GM21576 (cell line): Measurements from ENCODE around the gene DCAF16.
A peak's percentile ranks its signal among the peaks of the same experiment; 100 is the strongest.
"Not testable (repeated sequence)": the region's sequence is repeated elsewhere in the genome, so short reads cannot be mapped to it uniquely, and the experiment has no call there.

Source experiments
- ATAC-seq: cut with Tn5 transposase; IDR thresholded peaks from one replicate; pipeline ENCODE4 v1.9.1; 2021; ENCODE audit warnings: mild to moderate bottlenecking, moderate library complexity; ENCODE audit not compliant: unreplicated experiment

DCAF16 gene

GRCh38 chr4:17810260-17811077 is at the start of gene DCAF16, which contains the start of gene NCAPG:
DCAF16 (minus strand) TSS chr4:17810757; CDS start chr4:17804141, 6,616 bp downstream.
NCAPG (plus strand) TSS chr4:17810979; CDS start chr4:17811078, 99 bp downstream.
- peak; percentile 87 for ATAC-seq

DNA sequence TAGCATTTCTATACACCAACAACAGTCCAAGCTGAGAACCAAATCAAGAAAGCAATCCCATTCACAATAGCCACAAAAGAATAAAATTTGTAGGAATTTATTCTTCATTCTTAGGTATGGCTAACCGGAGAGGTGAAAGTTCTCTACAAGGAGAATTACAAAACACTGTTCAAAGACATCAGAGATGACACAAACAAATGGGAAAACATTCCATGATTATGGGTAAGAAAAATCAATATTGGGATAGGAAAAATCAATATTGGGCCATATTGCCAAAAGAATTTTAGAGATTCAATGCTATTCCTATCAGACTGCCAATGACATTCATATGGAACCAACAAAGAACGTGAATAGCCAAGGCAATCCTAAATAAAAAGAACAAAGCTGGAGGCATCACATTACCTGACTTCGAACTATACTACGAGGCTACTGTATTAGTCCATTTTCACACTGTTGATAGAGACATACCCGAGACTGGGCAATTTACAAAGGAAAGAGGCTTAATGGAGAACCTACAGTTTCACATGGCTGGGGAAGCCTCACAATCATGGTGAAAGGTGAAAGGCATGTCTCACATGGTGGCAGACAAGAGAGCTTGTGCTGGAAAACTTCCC is 49.3 kb upstream of the DCAF16 start:
- no peak for ATAC-seq

- no peak for ATAC-seq
Measured at GRCh38 chr4:17854036-17854435, 43.5 kb upstream of the DCAF16 start.

- no peak for ATAC-seq
Measured at GRCh38 chr4:17851959-17852358, 41.4 kb upstream of the DCAF16 start.

GRCh38 chr4:17850295-17850694 is 39.7 kb upstream of the DCAF16 start:
- ATAC-seq: not testable (repeated sequence)

GRCh38 chr4:17846266-17846665 is 35.7 kb upstream of the DCAF16 start:
- ATAC-seq: no peak

- no peak for ATAC-seq
Measured at GRCh38 chr4:17823871-17824669, 13.5 kb upstream of the DCAF16 start.

DNA sequence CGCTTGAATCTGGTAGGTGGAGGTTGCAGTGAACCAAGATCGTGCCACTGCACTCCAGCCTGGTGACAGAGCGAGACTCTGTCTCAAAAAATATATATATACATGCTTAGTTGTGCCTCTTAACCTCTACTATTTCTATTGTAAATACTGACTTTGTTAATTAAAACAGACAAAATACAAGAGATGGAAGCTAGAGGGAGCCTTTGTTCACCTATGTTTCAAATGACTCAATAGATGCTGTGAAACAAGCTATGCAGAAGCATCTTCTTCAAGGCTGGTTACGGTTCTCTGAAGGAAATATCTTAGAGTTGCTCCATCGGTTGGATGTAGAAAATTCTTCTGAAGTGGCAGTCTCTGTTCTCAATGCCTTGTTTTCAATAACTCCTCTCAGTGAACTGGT is 6.5 kb upstream of the DCAF16 start:
- ATAC-seq: peak; percentile 89

- no peak for ATAC-seq
Measured at GRCh38 chr4:17816142-17816541, 5.6 kb upstream of the DCAF16 start.

GRCh38 chr4:17814140-17814539 is 3.6 kb upstream of the DCAF16 start:
- ATAC-seq: no peak

GRCh38 chr4:17812801-17813200 is 2.2 kb upstream of the DCAF16 start:
- no peak for ATAC-seq

DNA sequence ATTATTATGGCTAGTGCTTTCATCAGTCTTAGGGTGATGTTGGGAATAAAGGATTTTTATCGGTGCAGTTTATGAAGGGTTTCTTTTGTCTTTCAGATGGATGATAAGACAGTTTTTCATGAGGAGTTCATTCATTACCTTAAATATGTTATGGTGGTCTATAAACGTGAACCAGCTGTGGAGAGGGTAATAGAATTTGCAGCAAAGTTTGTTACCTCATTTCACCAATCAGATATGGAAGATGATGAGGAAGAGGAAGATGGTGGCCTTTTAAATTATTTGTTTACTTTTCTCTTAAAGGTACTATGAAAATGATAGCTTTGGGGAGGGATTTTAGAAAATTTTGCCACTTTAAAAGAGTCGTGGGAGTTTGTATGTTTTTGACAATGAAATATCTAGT is 1.6 kb upstream of the DCAF16 start:
- ATAC-seq: no peak

DNA sequence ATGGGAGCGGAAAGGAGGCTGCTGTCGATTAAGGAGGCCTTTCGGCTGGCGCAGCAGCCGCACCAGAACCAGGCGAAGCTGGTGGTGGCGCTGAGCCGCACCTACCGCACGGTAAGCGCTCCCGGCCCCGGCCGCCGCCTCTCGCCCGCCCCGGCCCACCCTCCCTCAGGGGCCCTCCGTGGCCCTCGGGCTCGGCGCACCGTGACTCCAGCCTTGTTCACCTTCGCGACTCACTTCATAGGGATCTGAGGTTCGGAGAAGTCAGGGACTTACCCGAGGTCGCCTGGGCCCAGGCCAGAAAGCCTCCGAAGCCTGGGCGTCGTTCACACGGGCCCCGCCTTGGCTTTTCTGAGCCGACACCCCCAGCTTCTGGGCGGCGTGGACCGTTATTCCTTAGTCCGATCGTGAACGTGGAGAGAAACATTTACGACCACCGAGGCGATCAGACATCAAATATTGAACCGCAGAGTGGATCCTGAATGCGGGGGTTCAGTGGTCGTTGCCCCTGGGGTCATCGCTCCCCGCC is 584 bp upstream of the DCAF16 start:
- peak; percentile 24 for ATAC-seq

DNA sequence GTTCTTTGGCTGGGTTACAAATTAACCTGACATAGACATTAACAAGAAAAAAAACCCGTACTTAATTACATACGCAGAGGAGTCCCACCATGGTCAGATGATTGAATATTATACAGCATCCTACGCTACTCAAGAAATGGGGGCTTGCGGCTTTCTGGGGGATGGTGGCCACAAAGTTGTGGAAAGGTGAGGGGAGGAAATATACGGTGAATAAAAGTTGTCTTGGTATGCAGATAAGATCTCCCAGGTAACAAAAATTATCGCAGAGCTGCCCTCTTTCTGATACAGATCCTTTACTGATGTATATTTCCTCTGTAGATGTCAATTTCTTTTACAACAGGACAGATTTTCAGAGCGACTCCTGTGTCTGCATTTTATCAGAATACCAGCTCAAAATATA is 890 bp downstream of the DCAF16 start:
- no peak for ATAC-seq

- ATAC-seq: no peak
Measured at GRCh38 chr4:17807446-17807845, 3.1 kb downstream of the DCAF16 start.

- ATAC-seq: no peak
Measured at GRCh38 chr4:17805580-17806155, 4.9 kb downstream of the DCAF16 start.

DNA sequence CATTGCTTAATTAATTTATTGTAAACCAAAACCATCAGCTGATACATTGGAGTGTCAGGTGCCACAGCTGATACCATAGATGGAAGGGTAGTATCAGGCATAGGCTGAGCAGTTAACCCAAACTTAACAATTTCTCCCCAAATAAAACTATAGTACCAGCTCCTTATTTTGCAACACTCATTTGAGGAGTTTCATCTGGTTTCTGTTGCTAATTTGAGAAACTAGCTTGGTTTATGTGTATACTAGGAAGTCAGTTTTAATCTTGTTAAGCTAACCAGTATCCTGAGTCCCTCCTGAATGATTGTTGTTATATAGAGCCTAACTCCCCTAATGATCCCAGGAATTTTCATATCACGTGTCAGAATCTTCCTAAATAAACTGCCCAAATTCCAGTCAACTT is 12.7 kb downstream of the DCAF16 start:
- ATAC-seq: no peak

DNA sequence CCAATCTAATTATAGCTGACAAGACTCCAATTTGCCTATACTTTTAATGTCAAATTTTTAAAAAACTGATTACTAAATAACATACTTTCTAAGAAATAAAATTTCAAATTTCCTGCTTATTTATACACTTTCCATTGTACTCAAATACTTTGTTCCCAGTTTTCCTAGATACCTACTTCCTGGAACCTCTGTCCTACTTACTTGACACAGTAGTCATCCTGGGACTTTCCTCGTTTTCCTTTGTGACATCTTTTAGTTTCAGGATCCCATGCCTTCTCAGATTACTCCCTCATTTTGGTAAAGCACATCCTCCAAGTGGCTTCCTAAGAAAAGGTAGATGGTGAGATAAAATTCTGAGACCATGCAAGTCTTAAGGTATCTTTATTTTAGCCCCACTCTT is 15.8 kb downstream of the DCAF16 start:
- ATAC-seq: no peak

DNA sequence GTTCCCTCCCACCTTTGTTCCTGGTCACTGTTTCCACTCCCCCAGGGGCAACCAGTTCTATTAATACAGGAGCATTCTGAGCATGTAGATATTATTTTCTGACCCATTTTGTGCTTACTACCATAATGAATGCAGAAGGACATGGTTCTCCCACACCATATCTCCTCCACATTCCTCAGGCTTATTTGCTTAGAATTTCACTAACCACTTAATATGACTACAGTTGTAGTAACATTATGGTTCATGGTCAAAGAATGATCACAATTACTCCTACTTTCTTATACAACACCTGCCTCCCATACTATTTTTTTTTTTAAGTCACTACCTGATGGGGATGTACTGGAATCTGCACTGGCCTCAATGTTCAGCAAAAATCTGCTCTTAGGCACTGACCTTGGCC is 21.6 kb downstream of the DCAF16 start:
- no peak for ATAC-seq

DNA sequence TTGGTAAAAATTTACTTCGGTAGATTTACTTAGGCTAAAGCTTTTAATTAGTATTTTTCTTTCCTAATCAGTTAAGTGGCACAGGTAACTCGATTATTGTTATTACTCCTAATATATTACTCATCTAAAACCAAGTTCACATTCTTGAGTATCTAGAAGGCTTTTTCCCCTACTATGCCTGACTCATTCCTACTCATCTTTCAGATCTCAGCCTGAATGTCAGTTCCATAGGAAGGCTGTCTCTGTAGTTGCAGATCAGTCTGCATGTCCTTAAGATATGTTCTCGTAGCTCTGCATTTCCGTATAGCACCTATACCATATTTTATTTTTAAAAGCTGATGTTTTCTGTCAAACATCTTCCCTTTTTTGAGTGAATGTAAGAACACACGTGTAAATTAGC is 23.2 kb downstream of the DCAF16 start:
- ATAC-seq: no peak

- ATAC-seq: peak; percentile 47
Measured at GRCh38 chr4:17786567-17786966, 24.0 kb downstream of the DCAF16 start.
